CD14-positive monocyte (primary cell): Measurements from ENCODE around the gene FRMD4A. TPM values are rescaled to one million over a fixed set of nuclear protein-coding genes. Genes with fewer than 3 reads are reported as not detected.

Experiments used
- DNase-seq, 3 donors: peaks; one replicate each; pipeline ENCODE4 v3.0.0-alpha.2; 2011 to 2022
- H2AFZ ChIP-seq: 2 replicates; pipeline ENCODE4 v1.6.0; 2012; ENCODE audit warnings: mild to moderate bottlenecking, low read depth, low read length, inconsistent platforms; ENCODE audit not compliant: insufficient read depth, poor library complexity, severe bottlenecking
- H3K27ac ChIP-seq, 2 donors: 1 replicate in 1 of 2; 2 replicates in 1 of 2; pipeline ENCODE4 v1.5.1; 2012 to 2013; ENCODE audit warnings: low read length in 2 of 2, control low read depth in 1 of 2, inconsistent platforms in 1 of 2, low read depth in 1 of 2, mild to moderate bottlenecking in 1 of 2
- H3K27me3 ChIP-seq, 2 donors: one replicate each; pipeline versions ENCODE4 v1.6.0 to v1.6.1; 2011 to 2013; ENCODE audit warnings: low read length in 2 of 2; ENCODE audit not compliant: control insufficient read depth in 2 of 2, insufficient read depth in 2 of 2
- H3K36me3 ChIP-seq, 2 donors: replicated peaks in 1 of 2; 1 replicate in 1 of 2; 2 replicates in 1 of 2; pipeline versions ENCODE4 v1.5.1 to v1.6.1; 2012 to 2013; ENCODE audit warnings: low read length in 2 of 2, control low read depth in 1 of 2, inconsistent platforms in 1 of 2, mild to moderate bottlenecking in 1 of 2; ENCODE audit not compliant: insufficient read depth in 2 of 2, control insufficient read depth in 1 of 2
- H3K4me1 ChIP-seq, 2 donors: 1 replicate in 1 of 2; 2 replicates in 1 of 2; pipeline versions ENCODE4 v1.5.1 to v1.6.1; 2012 to 2013; ENCODE audit warnings: low read length in 2 of 2, control low read depth in 1 of 2, inconsistent platforms in 1 of 2, mild to moderate bottlenecking in 1 of 2, moderate library complexity in 1 of 2; ENCODE audit not compliant: insufficient read depth in 2 of 2, control insufficient read depth in 1 of 2
- H3K4me2 ChIP-seq: replicated peaks from 2 replicates; pipeline ENCODE3; 2012; ENCODE audit warnings: low read length, moderate library complexity, mild to moderate bottlenecking; ENCODE audit not compliant: poor library complexity, severe bottlenecking; ENCODE audit errors: extremely low read depth
- H3K4me3 ChIP-seq, 3 experiments: fragments of 200-600 bp in 1 of 3; sonication (generic) in 1 of 3; replicated peaks in 1 of 3; 1 replicate in 2 of 3; 2 replicates in 1 of 3; pipeline ENCODE4 v1.5.1; 2011 to 2013; ENCODE audit warnings: low read length in 3 of 3, mild to moderate bottlenecking in 3 of 3, control low read depth in 2 of 3, low read depth in 2 of 3, inconsistent platforms in 1 of 3, moderate library complexity in 1 of 3
- H3K79me2 ChIP-seq: 2 replicates; pipeline ENCODE4 v1.6.0; 2012; ENCODE audit warnings: mild to moderate bottlenecking, control low read depth, inconsistent platforms, low read length, moderate library complexity; ENCODE audit not compliant: insufficient read depth
- H3K9ac ChIP-seq: 2 replicates; pipeline ENCODE4 v1.6.0; 2017; ENCODE audit warnings: low read length, mild to moderate bottlenecking; ENCODE audit not compliant: insufficient read depth, poor library complexity, severe bottlenecking
- H3K9me3 ChIP-seq, 2 donors: replicated peaks in 1 of 2; 1 replicate in 1 of 2; 2 replicates in 1 of 2; pipeline versions ENCODE4 v1.5.1 to v1.6.1; 2012 to 2013; ENCODE audit warnings: low read length in 2 of 2, control low read depth in 1 of 2; ENCODE audit not compliant: control insufficient read depth in 1 of 2, insufficient read depth in 1 of 2
- H4K20me1 ChIP-seq: 2 replicates; pipeline ENCODE4 v1.6.0; 2012; ENCODE audit warnings: mild to moderate bottlenecking, low read length, control low read depth, moderate library complexity; ENCODE audit not compliant: insufficient read depth
- H3K27ac Mint-ChIP-seq, 7 donors: one replicate each; pipeline ENCODE4 v1.8.0; 2020; ENCODE audit warnings: mild to moderate bottlenecking in 7 of 7, mixed read lengths in 7 of 7, moderate library complexity in 6 of 7, inconsistent platforms in 2 of 7
- H3K27me3 Mint-ChIP-seq, 3 donors: one replicate each; pipeline ENCODE4 v1.8.0; 2021 to 2022; ENCODE audit warnings: low read depth in 3 of 3, mild to moderate bottlenecking in 3 of 3, mixed read lengths in 3 of 3, moderate library complexity in 3 of 3, inconsistent platforms in 1 of 3
- H3K36me3 Mint-ChIP-seq, 2 donors: one replicate each; pipeline ENCODE4 v1.8.0; 2020; ENCODE audit warnings: mixed read lengths in 2 of 2, inconsistent platforms in 1 of 2, mild to moderate bottlenecking in 1 of 2
- H3K4me1 Mint-ChIP-seq: one replicate; pipeline ENCODE4 v1.8.0; 2020; ENCODE audit warnings: mild to moderate bottlenecking, mixed read lengths
- H3K4me3 Mint-ChIP-seq, 2 donors: one replicate each; pipeline ENCODE4 v1.8.0; 2020; ENCODE audit warnings: mild to moderate bottlenecking in 2 of 2, mixed read lengths in 2 of 2, moderate library complexity in 1 of 2
- H3K9me3 Mint-ChIP-seq, 7 donors: one replicate each; pipeline ENCODE4 v1.8.0; 2020 to 2022; ENCODE audit warnings: mixed read lengths in 7 of 7, mild to moderate bottlenecking in 6 of 7, moderate library complexity in 6 of 7, inconsistent platforms in 2 of 7
- WGBS: methylation state at CpG from one replicate; pipeline ENCODE4 v1.1.5; 2013; ENCODE audit warnings: missing lambda C conversion rate; ENCODE audit not compliant: insufficient coverage; 5-methylcytosine and 5-hydroxymethylcytosine counted together
- intact Hi-C, 2 donors: fragments of 100-400 bp; cut with micrococcal nuclease; formaldehyde crosslinking; loops; one replicate each; pipeline versions ENCODE4 v1.15.0 to v1.15.1; 2023
- polyA plus RNA-seq, 3 donors: library from polyadenylated mRNA; depleted of rRNA in 1 of 3; unstranded in 2 of 3; stranded (reverse) in 1 of 3; fragments of 300-500 nt in 2 of 3; fragments of >200 nt in 1 of 3; fragmentation: Illumina TruSeq in 2 of 3; gene quantifications; 1 replicate in 2 of 3; 2 replicates in 1 of 3; pipeline ENCODE4 v1.2.3, GENCODE V29; 2012 to 2021
- TF ChIP-seq, protein P1 (sequence below): fragments of 200-600 bp; IDR thresholded peaks from one replicate; pipeline ENCODE4 v1.8.0; 2022; ENCODE audit warnings: antibody characterized with exemption, mild to moderate bottlenecking

Gene FRMD4A
- polyA plus RNA-seq, 3 donors = 0.12 TPM; not detected in 2

DNA sequence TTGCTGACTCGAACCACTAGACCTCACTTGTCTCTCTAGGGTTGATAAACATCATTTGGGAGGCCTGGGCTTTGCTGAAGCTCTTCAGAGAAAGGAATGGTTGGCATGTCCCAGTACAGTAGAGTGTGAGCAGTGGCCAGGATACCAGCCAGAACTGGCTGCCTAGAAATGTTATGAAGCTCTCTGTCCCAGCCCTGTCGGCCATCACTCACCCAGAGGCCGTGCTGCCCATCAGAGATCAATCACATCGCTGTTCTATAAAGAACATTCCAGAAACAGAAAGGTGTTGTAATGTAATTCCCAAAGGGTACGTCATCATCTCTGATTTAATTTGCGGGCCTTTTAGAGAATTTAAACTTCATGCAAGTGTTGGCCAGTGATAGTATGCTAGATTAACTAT lies 632.5 kb downstream of the FRMD4A start:
- Histone ChIP-seq H3K9me3 (no peaks in the 10 kb centered on the region), H3K36me3 (no peaks in the 10 kb centered on the region), H4K20me1 (no peaks in the 10 kb centered on the region), H3K4me2 (no peak overlapping the region), H3K9ac (no peak overlapping the region), H3K27me3 (no peaks in the 10 kb centered on the region), H3K4me1 (no peaks in the 10 kb centered on the region), H3K27ac (no peak overlapping the region), H2AFZ (no peak overlapping the region), H3K79me2 (no peaks in the 10 kb centered on the region), H3K4me3 (no peak overlapping the region)
- no peaks in the 10 kb centered on the region for H3K9me3 Mint-ChIP-seq
- peaks cover 0 to 2% (median 2%) of the 10 kb centered on the region in 3 donors for H3K27me3 Mint-ChIP-seq
- 100% methylated on average over 1 of the region's 6 CpGs for WGBS
- TF ChIP-seq, protein P1, sequence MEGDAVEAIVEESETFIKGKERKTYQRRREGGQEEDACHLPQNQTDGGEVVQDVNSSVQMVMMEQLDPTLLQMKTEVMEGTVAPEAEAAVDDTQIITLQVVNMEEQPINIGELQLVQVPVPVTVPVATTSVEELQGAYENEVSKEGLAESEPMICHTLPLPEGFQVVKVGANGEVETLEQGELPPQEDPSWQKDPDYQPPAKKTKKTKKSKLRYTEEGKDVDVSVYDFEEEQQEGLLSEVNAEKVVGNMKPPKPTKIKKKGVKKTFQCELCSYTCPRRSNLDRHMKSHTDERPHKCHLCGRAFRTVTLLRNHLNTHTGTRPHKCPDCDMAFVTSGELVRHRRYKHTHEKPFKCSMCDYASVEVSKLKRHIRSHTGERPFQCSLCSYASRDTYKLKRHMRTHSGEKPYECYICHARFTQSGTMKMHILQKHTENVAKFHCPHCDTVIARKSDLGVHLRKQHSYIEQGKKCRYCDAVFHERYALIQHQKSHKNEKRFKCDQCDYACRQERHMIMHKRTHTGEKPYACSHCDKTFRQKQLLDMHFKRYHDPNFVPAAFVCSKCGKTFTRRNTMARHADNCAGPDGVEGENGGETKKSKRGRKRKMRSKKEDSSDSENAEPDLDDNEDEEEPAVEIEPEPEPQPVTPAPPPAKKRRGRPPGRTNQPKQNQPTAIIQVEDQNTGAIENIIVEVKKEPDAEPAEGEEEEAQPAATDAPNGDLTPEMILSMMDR = no peak
- no peak overlapping the region for H3K4me3 Mint-ChIP-seq
- H3K36me3 Mint-ChIP-seq = no peaks in the 10 kb centered on the region
- peaks cover 2% of the 10 kb centered on the region for H3K4me1 Mint-ChIP-seq
- DNase-seq = no peak
- intact Hi-C loops = no loop called here
- no peak overlapping the region for H3K27ac Mint-ChIP-seq

DNA sequence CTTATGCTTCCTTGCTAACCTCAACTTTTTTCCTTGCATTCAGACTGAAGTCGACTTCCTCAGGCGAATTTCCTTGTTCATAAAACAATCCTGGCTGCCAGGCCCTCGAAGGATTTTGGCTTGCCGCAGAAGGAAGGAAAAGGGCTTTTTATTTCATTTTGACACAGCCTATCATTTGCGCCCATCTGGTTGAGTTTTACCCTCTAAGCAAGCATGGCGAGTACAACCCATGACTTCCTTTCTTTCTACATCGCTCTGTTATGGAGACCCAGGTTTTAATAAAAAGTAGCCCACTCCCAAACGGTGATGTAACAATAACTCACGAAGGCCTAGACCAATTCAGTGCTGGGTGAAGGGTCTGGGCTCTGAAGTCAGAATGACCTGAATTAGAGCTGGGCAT lies 634.7 kb downstream of the FRMD4A start:
- Histone ChIP-seq H3K4me2 (no peak overlapping the region), H3K4me1 (no peaks in the 10 kb centered on the region), H3K36me3 (no peaks in the 10 kb centered on the region), H2AFZ (no peak overlapping the region), H3K9ac (no peak overlapping the region), H3K4me3 (no peak overlapping the region), H3K27ac (no peak overlapping the region), H3K79me2 (no peaks in the 10 kb centered on the region), H4K20me1 (no peaks in the 10 kb centered on the region), H3K9me3 (no peaks in the 10 kb centered on the region), H3K27me3 (no peaks in the 10 kb centered on the region)
- Mint-ChIP-seq H3K27ac (no peak overlapping the region), H3K27me3 (peaks cover 0 to 4% (median 3%) of the 10 kb centered on the region in 3 donors), H3K9me3 (no peaks in the 10 kb centered on the region), H3K36me3 (no peaks in the 10 kb centered on the region), H3K4me3 (no peak overlapping the region), H3K4me1 (peaks cover 2% of the 10 kb centered on the region)
- TF ChIP-seq, protein P1 = no peak
- WGBS = 31% methylated on average over 2 of the region's 9 CpGs
- intact Hi-C loops = no loop called here
- no peak for DNase-seq
